ENCODE data around the gene SLC22A4.

SLC22A4 gene

DNA sequence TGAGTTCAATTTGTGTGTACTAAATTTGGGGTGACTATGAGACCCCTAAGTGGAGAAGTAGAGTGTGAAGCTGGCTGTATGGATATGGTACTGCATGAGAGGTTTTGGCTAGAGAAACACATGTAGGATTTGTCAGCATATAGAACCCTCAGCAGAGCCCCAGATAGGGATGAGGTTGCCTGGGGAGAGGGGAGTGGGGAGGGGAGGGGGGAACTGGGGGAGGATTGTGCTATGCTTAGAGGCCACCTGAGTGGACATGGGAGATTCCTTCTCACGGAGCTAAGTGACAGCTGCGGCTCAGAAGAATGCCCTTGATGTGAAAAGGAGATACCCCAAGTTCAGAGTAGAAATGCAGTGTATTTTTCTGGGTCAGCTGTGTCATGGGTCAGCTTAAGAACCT, 86.5 kb downstream of the SLC22A4 start:
- no peak for DNase-seq

DNA sequence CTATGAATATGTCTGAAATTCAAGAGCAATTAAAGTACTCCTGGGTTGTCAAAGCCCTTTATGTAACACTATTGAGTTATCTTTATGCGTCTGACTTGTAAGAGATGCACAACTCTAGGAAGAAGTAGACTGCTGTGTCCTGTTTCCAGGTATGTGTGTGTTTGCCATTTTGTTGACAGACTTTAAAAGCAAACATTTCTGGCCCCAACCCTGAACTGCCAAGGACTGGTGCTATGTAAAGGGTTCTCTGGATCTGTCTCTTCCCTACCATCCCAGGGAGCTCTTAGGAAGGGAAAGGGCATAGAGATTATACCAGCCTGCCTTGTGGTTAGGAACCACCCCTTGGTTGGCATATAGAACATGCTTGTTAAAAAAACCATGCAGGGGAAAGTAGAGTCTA, 87.4 kb downstream of the SLC22A4 start:
- DNase-seq: no peak

DNA sequence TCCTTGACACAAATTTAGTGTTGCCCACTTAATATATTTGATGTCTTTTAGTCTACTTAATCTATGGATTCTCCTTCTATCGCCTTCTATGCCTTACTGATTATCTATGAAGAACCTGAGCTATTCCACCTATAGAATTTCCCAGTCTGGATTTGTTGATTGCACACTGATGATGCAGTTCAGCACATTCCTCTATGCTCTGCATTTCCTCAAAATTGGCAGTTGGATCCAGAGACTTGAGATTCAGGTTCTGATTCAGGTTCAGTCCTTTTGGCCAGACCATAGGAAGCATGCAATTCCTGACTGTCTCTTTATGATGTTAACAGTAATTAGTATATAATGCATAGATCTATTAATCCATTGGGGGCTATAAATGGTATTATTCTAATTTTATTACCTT, 89.1 kb downstream of the SLC22A4 start:
- no peak for DNase-seq

DNA sequence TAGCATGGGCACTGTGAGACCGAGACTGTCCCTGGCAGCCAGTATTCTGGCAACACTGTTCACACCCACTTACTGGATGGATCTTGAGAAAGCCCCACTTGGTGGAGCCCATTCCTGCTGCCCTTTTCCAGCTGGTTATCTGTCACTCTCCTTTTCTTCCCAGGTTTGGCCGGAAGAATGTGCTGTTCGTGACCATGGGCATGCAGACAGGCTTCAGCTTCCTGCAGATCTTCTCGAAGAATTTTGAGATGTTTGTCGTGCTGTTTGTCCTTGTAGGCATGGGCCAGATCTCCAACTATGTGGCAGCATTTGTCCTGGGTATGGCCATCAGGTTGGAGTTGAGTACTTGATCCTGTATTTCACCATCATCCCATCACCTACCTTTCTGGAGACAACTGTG, 89.8 kb downstream of the SLC22A4 start:
- no peak for DNase-seq

DNA sequence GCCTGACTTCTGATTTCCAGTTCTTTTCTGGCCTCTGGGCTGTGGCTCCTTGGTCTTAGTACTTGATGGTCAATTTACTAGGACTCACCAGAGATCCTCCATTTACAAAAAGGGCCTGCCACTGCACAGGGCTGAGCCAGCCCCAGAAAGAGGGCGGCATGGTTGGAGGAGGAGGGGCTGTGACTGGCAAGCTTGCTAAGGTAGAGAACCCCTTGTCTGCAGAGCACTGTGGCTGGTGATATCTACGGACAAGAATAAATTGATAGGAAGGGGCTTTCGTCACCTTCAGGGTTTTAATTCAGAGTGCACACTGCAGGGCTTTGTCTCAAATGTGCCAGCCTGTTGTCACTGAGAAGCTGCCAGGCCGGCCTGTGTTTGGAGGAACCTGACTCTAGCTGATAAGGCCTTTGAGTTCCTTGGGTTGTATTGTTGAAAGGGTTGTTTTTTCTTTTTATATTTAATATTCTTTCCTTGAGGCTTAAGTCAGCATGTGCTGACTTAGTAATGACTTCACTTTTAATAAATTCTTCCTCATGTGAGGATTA, 90.4 kb downstream of the SLC22A4 start:
- no peak for DNase-seq

DNA sequence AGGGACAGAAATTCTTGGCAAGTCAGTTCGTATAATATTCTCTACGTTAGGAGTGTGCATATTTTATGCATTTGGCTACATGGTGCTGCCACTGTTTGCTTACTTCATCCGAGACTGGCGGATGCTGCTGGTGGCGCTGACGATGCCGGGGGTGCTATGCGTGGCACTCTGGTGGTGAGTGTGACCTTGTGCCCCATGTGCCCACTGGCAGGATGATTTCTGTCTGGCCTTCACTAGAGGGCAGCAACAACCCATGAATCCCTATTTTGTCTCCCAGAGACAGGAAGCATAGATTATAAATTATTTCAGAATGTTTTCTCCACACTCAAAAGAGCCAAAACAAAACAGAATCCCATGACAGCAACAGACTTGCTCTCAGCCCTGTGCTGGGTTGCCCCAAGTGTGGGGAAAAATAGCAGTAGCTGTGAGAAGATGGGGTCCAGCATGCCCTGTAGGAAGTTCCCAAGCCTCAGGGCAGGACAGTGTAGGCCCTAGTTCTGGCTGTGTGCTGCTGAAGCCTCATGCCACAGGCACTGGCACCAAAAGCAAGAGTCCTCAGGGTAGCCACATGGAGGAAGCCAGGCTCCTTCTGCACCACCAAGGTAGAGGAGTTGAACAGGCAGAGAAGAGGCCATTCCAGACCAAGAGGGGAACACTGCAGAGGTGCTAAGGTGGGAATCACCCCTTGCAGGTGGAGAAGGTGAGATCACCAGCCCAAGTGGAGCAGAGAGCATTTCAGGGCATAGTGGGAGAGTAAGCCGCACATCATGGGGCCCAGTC, 91.3 kb downstream of the SLC22A4 start:
- DNase-seq: no peak

DNA sequence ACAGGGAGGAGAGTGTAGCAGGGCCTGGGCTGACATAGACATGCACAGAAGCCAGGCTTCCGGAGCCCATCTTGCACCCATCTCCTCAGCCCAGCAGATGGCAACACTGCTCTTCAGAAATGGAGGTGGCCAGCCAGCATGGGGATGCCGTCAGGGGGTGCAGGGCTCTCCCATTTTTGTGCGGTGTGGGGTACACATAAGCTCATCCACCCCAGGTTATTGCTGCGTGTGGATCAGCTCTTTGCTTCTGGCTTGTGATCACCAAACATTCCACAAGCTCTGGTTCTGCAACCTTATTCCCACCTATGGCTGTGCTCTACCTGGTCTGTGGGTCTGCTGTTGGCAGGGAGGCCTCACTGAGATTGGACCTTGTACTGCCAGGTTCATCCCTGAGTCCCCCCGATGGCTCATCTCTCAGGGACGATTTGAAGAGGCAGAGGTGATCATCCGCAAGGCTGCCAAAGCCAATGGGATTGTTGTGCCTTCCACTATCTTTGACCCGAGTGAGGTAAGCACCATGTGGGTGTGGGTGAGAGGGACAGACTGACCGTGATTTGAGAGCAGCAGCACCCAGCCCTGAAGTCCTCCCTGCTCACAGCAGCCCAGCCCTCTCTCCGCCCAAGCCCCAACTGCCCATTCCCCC, 92.6 kb downstream of the SLC22A4 start:
- peak; percentile 41 for DNase-seq

DNA sequence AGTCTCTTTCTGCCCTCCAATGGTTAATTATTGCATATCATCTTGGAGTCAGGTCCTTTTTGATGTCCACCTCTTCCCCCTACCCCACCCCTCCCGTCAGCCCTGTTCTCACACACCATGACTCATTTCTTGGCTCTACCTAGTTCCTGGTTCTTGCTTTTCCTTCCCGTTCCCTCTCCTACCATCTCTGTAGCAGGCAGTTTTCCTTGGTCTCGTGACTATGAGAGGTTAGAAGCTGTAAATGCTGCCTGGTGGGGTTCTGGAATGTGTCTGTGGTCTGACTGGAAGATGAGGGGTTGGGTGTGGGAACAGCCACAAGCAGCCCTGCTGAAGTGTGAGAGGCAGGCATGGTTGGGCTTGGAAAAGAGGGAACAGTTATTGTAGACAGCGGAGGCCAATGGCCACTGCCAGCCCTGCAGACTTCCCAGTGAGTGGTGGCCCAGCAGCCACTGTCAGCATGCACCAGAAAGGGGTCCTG, 93.5 kb downstream of the SLC22A4 start:
- DNase-seq: no peak

DNA sequence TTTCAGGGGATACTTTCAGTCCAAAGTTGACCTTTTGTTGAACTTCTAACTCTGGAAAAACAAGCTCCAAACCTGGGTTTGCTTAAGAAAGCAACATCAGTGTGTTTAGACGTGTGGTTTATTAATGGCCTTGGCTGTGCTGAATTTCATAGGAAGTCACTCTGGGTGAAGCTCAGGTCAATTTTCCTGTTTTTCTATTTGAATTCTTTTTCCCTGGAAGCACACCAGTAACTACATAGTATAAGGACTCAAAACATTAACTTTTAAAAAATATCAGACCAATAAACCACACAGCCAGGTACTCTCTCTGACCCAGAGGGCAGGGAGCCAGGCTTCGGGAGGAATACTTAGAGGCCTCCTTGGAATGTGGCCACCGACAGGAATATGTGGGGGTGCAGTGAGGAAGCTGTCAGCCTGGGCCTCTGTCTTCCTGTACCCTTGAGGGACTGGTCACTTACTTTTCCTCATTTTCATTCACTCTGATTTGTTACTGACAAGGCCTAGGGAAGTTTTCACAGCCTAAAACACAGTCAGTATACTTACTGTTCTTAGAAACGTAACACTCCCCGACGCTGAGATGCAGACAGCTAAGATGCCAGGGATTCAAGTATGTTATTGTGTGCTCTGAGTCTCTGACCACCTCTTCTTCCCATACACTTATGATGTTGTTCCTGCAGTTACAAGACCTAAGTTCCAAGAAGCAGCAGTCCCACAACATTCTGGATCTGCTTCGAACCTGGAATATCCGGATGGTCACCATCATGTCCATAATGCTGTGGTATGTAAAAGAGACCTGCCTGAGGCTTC, 94.3 kb downstream of the SLC22A4 start:
- no peak for DNase-seq

DNA sequence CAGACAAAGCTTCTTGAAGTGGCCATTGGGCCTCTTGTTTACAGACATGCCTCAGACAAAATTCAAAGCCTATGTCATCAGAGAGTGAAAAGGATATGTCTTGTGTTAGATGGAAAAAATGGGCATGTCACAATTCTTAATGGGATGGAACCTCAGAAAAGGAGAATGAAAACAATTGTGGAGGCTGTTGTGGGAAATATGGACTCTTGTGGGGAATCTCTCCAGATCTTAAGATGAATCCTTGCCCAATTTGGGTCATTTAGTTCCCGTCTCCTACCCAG, 94.8 kb downstream of the SLC22A4 start:
- no peak for DNase-seq

DNA sequence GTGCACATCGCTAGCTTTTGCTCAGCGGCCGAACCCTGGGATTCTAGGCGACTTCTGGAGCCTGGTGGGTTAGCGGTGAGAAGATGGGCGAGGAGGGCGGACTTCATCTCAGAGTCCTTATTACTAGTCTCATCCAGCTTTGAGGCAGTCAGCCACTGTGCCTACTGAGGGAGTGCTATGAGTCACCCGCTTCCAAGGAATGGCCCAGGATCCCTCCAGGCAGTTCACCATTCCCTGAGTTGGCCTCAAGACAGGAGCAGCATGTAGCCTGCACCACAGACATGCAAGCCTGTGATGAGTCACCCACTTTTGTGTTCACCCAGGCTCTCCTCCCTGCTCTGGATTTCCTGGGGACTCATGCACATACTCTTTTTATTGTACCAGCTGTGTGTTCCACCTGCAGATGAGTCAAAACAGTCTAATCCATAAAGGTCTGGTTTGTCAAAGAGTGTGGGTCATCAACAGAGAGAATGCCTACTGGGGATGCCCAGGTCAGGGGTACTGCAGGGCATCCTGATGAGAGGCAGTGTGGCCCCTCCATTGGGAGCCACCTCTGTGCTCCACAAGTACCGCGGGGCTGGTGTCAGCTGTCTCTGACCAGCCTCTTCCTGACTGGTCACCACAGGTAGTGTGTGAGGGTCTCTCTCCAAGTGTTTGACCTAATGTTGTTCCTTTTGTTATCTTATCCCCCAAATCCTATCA, 95.5 kb downstream of the SLC22A4 start:
- no peak for DNase-seq

DNA sequence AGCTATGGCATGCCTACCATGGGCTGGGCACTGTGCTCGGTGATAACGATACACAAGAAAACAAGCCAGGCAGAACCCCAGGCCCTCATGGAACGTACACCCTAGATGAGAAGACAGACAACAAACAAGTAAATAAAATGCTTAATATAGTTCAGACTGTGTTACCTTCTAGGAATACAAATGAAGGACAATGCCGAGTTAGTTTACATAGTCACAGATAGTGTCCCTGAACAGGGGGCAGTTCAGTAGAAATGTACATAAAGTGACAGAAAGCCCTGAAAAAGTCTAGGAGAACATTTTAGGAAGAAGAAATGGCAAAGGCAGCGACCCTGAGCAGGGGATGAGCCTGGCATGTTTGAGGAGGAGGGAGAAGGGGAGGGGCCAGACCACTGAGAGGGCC, 97.1 kb downstream of the SLC22A4 start:
- no peak for DNase-seq

DNA sequence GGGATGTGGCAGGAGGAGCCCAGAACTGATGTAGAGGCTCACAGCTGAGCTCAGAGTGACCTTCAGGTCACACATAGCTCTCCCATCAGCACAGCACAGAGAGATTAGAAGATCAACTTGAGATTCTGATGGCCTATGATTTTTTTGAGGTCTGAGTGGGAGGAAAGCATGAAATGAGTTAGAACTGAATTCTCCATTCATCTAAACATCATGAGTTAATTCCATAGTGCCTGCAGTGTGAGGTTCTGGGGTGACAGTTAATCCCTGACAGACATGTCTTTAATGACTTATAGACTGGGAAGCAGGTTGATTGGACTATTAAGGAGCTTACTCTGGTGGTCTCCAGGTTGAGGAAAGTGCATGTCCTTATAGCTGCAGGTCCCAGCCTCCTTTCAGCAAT, 97.7 kb downstream of the SLC22A4 start:
- no peak for DNase-seq

DNA sequence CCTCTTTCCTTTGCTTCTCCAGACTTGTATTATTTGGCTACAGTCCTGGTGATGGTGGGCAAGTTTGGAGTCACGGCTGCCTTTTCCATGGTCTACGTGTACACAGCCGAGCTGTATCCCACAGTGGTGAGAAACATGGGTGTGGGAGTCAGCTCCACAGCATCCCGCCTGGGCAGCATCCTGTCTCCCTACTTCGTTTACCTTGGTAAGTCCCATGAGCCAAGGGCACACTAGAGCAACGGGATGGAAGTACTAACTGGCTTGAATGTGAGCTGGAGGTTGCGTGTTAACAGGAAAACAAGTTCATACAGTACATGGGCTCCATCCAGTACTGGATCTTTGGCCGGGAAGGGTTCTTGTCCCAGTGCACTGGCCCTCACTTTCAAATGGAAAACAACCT, 98.2 kb downstream of the SLC22A4 start:
- no peak for DNase-seq

DNA sequence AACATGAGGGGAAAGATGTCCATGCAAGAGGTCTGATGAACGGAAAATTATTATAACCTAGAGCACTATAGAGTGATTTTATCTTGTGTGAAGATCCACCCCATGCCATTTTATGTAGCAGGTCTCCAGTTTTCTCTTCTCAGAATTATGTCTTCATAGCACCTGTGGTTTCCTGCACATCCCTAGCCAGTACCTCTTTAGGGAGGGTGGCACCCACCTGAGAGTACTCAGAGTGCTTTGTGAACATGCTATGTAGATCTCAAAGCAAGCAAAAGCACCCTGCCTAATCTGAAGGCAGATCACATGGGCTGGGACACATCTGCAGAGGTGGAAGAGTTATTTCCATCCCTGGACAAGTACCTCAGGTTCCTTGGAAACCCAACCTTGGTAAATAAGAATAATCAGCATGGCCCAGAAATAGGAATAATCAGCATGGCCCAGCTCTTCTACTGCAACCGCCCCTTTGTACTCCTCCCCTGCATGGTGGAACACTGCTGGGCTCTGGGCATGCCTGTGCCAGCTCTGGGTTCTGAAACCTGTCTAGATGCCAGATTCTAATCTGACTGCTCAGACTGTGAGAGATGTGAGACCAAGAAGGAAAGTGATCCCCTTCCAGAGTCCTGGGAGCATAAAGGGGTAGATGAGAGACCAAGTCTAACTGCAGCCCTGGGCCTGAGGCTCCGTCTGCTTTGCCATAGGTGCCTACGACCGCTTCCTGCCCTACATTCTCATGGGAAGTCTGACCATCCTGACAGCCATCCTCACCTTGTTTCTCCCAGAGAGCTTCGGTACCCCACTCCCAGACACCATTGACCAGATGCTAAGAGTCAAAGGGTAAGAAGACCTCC, 99.0 kb downstream of the SLC22A4 start:
- DNase-seq: peak; percentile 10

Measured in NCI-H2171 treated with DMSO at 0.1 percent for 48 hours (cell line).